HG02623 (cell line): Measurements from ENCODE around the gene NLRC3.
"Not testable (repeated sequence)": the region's sequence is repeated elsewhere in the genome, so short reads cannot be mapped to it uniquely, and the experiment has no call there.

Source experiments
- ATAC-seq: cut with Tn5 transposase; IDR thresholded peaks from one replicate; pipeline ENCODE4 v1.9.1; 2021; ENCODE audit warnings: moderate library complexity; ENCODE audit not compliant: unreplicated experiment

The NLRC3 gene

DNA sequence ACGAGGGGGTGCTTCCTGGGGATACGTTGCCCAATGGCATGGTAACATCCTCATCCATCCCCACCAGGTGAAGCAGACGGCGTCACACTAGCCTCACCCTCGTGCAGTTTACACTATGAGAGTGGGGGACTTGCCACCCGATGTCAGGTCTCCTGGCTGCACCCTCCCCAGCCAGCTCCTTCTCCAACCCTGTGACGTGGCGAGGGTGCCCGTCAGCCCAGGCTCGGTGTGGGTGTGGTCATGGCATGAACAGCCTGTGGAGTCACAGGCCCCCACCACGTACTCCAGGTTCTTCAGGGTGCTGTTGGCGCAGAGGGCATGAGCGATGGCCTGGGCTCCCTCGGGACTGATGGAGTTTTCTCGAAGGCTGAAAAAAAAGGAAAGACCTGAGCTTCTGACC is 28.3 kb downstream of the NLRC3 start:
- no peak for ATAC-seq

DNA sequence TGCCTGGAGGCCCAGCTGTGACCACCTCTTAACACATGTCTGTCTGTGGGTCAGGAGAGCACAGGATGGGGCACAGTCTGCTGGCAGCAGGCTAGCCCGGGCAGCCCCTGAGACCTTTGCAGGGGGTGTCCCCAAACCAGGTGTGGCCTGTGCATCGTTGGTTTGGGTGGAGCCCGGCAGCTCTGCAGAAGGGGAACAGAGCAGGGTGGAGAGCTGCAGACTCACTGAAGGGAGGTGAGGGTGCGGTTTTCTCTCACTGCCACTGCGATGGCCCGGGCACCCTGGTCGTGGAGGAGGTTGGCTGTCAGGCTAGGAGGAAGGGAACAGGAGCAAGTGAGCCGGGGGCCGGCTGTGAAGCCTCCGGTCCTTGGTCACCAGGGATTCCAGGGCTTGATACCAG is 28.8 kb downstream of the NLRC3 start:
- ATAC-seq, result no peak

DNA sequence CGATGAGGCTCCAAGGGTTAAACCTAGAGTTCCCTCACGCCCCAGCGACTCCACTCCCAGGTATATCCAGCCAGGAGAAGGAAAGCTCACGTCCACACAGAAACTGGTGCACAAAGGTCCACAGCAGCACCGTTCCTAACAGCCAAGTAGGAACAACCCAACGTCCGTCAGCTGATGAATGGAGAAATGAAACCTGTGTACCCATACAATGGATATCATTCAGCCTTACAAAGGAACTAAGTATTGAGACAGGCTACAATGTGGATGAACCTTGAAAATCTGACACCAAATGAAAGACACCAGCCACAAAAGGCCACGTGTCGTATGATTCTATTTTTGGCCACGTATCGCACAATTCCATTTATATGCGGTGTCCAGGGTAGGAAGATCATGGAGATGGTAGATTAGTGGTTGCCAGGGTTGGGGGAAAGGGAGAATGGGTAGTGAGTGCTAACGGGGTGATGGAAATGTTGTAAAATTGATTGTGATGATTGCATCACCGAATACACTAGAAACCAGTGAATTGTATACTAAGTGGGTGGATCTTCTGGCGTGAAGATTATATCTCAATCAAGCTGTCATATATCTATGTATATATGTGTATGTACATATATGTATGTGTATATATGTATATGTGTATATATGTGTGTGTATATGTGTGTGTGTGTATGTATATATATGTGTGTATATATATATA is 30.1 kb downstream of the NLRC3 start:
- ATAC-seq, result no peak

DNA sequence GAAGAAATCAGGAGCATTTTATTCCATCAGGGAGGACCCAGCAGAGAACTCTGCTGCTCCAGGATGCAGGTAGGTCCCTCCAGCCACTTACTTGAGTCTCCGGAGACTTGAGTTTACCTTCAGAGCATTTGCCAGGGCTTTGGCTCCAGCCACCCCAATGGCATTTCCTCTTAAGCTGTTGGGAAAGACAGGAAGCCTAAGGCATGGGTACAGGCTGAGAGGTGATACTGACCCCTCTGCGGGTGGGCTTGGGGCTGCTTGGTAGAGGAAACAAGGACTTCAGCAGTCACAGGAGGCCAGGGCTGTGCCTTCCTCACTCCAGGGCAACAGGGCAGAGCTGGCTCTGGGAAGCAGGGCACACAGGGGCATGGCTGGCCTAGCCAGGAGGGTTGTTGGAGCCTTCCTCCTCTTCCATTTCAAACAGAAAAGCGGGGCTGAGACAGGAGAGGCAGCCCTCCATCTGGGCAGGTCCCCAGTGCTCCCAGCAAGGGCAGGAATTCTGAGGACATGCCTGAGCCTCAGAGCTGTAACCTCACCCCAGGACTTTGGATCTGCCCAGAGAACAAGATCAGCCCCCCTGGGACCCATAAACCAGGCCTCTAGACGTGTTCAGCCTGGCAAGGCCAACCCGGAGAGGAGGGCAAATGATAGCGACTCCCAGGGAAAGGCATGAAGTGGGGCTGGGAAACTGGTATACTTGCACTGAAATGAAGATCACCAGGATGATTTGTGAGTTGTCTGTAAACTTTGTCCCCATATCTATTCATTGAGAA is 34.4 kb downstream of the NLRC3 start:
- ATAC-seq, result no peak

- ATAC-seq, result no peak
Measured at GRCh38 chr16:3541527-3542155, 35.6 kb downstream of the NLRC3 start.

- no peak for ATAC-seq
Measured at GRCh38 chr16:3538222-3538621, 39.0 kb downstream of the NLRC3 start.

- no peak for ATAC-seq
Measured at GRCh38 chr16:3536851-3537250, 40.4 kb downstream of the NLRC3 start.

GRCh38 chr16:3536271-3536731 is 40.9 kb downstream of the NLRC3 start:
- no peak for ATAC-seq

- ATAC-seq, result no peak
Measured at GRCh38 chr16:3534126-3534525, 43.1 kb downstream of the NLRC3 start.

GRCh38 chr16:3532741-3533140 is 44.5 kb downstream of the NLRC3 start:
- no peak for ATAC-seq

DNA sequence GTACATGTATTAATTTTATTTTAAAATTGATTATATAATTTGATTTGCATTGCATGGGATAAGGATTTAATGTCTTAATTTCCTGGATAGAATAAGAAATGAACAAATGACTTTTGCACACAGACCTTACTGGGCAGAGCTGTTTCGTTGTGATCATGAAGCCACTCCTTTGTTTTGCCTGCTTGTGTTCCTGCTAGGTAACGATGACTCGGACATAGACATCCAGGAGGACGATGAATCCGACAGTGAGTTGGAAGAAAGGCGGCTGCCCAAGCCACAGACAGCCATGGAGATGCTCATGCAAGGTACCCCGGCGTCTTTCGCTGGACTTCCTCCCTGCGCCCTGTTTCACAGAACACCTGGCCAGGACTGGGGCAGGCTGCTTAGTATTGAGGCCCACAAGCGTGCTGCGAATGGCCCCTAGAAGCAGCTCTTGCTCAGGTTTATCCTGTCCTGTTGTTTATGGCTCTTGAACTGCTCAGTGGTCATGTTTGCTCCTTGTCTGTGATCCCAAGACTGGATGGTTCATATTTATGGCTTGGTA is 46.8 kb downstream of the NLRC3 start:
- ATAC-seq, result no peak

- no peak for ATAC-seq
Measured at GRCh38 chr16:3529175-3529574, 48.0 kb downstream of the NLRC3 start.

DNA sequence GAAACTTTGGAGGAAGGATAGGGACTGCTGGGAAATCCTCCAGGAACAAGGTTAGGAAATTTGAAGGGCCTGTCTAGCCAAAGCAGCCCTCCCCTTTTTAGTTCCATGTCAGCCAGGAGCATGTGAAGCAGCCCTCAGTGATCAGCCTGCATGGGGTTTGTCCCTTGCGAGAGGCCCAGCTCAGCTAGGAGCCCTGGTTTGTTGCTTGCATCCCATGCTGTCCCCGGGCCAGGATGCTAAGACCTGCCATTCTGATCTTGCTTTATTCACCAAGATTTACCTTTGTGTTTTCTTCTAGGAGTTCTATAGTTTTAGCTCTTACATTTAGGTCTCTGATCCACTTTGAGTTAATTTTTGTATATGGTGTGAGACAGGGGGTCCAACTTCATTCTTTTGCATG is 48.8 kb downstream of the NLRC3 start:
- no peak for ATAC-seq

DNA sequence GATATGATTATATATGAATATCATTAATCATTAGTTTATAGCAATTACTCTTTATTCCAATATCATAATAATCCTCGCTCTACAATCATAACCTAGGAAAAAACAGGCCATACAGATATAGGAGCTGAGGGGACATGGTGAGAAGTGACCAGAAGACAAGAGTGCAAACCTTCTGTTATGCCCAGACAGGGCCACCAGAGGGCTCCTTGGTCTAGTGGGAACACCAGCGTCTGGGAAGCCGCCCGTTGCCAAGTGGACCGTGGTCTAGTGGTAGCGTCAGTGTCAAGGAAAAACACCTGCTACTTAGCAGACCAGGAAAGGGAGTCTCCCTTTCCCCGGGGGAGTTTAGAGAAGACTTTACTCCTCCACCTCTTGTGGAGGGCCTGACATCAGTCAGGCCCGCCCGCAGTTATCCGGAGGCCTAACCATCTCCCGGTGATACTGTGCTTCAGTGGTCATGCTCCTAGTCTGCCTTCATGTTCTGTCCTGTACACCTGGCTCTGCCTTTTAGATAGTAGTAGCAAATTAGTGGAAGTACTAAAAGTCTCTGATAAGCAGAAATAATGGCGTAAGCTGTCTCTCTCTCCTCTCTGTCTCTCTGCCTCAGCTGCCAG is 49.9 kb downstream of the NLRC3 start:
- not testable (repeated sequence) for ATAC-seq

- ATAC-seq, result no peak
Measured at GRCh38 chr16:3525951-3526350, 51.3 kb downstream of the NLRC3 start.

DNA sequence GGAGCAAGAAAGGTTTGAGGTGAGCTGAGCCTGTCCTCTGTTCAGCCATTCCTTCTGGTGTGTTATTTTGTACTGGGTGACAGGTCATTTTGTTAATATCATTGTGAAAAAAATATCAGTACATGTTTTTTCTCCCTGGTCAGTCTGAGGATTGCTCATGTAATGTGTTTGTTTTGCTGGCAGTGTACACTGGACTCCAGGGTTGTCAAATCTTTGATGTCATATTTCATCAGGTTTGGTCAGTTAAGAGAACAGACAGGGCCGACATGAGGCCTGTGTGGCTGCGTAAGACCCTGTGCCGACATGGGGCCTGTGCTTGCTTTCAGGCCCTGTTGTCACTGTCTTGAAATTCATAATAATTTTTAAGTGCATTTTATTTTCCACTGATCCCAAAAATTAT is 53.9 kb downstream of the NLRC3 start:
- ATAC-seq, result no peak

DNA sequence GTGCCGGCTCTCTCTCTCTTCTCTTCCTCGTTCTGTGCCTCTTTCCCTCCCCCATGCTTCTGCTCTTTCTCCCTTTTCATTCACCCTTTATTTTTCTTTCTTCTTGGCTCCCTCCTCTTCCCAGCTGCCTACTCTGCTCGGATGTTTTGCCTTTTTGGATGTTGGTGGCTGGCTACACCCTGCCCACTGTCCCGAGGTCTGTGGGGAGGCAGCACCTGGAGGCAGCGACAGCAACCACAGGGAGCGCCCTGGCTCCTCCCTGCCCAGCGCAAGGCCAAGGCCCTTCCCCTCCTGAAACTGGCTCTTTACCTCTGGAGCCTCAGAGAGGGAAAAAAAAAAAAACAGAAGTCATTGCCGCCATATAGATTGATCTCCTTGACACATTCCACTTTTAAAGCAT is 56.4 kb downstream of the NLRC3 start:
- ATAC-seq, result no peak

- ATAC-seq, result no peak
Measured at GRCh38 chr16:3520413-3520812, 56.8 kb downstream of the NLRC3 start.

GRCh38 chr16:3519581-3519980 is 57.6 kb downstream of the NLRC3 start:
- ATAC-seq, result no peak

DNA sequence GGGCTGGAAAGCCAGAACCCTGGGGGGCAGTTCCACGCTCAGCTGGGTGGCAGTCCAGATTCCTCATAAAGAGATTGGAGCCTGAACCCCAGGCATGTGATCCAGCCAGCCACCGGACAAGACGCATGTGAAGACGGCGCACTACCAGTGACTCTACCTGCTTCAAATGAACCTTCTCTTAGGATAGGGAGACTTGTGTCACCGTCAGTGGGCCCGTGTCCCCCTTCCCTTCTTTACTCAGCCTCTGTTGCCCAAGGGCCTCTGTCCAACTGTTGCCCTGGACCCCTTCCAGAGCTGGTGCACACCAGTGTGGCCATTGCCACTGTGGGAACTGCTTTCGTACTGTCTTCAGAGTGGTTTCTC is 58.2 kb downstream of the NLRC3 start:
- no peak for ATAC-seq

GRCh38 chr16:3518292-3518985 is 58.8 kb downstream of the NLRC3 start:
- ATAC-seq, result no peak
